Adrenal gland (tissue), 12 donors: Measurements from ENCODE around the gene GTF2IRD1. TPM values are rescaled to one million over a fixed set of nuclear protein-coding genes. Genes with fewer than 3 reads are reported as not detected.

Source experiments
- DNase-seq, 7 donors: peaks; one replicate each; pipeline ENCODE4 v3.0.0-alpha.2; 2019 to 2020
- H3K27ac ChIP-seq, 5 donors: fragments of 200-600 bp; sonication (generic) in 4 of 5; 1 replicate in 3 of 5; 2 replicates in 2 of 5; pipeline versions ENCODE4 v1.5.1 to v1.8.0; 2016 to 2020; ENCODE audit warnings: mild to moderate bottlenecking in 1 of 5
- H3K27me3 ChIP-seq: fragments of 200-600 bp; 2 replicates; pipeline ENCODE4 v1.8.0; 2021
- H3K36me3 ChIP-seq, 2 donors: fragments of 200-600 bp; replicated peaks in 1 of 2; 1 replicate in 1 of 2; 2 replicates in 1 of 2; pipeline versions ENCODE4 v1.5.1 to v1.8.0; 2018 to 2022
- H3K4me1 ChIP-seq, 2 donors: fragments of 200-600 bp; replicated peaks in 1 of 2; 1 replicate in 1 of 2; 2 replicates in 1 of 2; pipeline versions ENCODE4 v1.5.1 to v1.8.0; 2018 to 2021
- H3K4me3 ChIP-seq, 4 donors: fragments of 200-600 bp; sonication (generic) in 3 of 4; one replicate each; pipeline ENCODE4 v1.5.1; 2016 to 2018
- H3K9me3 ChIP-seq, 3 donors: fragments of 200-600 bp; sonication (generic) in 1 of 3; replicated peaks in 1 of 3; 1 replicate in 2 of 3; 2 replicates in 1 of 3; pipeline versions ENCODE4 v1.5.1 to v1.8.0; 2016 to 2021
- POLR2A ChIP-seq, 2 donors: fragments of 450-650 bp; IDR thresholded peaks; one replicate each; pipeline ENCODE4 v1.6.1; 2017; ENCODE audit warnings: antibody characterized with exemption in 2 of 2, mild to moderate bottlenecking in 2 of 2, moderate library complexity in 1 of 2
- WGBS, 4 donors: extraction: QIAGEN DNeasy Blood & Tissue Kit in 2 of 4; methylation state at CpG; one replicate each; pipeline versions ENCODE4 v1.1.5 to v1.1.7; 2013 to 2017; 5-methylcytosine and 5-hydroxymethylcytosine counted together
- intact Hi-C, 2 donors: fragments of 100-400 bp; cut with DNase I; formaldehyde crosslinking; loops; one replicate each; pipeline versions ENCODE4 v1.14.1 to v1.15.0; 2022 to 2023
- polyA plus RNA-seq, 3 donors: library from polyadenylated mRNA; stranded (reverse); fragments of 200-250 nt in 2 of 3; fragments of 350-450 nt in 1 of 3; fragmentation: Illumina TruSeq in 1 of 3; extraction: RNeasy Lipid Tissue Mini Kit (QIAGEN cat#74804) in 1 of 3; gene quantifications; one replicate each; pipeline ENCODE4 v1.2.3, GENCODE V29; 2013 to 2014
- total RNA-seq, 9 donors: library from RNA; depleted of rRNA in 4 of 9; stranded (reverse); fragments of >200 nt in 4 of 9; fragments of 120-200 nt in 1 of 9; fragmentation: NEBNext Ultra II Directional in 1 of 9; extraction: Animal tissue kit (Norgen Biotek cat#: 25700) in 1 of 9; gene quantifications; one replicate each; pipeline versions ENCODE4 v1.1.0 to v1.2.4, GENCODE V29; 2013 to 2023
- TF ChIP-seq, protein P1 (sequence below), 6 experiments: fragments of 450-650 bp in 4 of 6; fragments of 200-600 bp in 2 of 6; sonication (generic) in 1 of 6; IDR thresholded peaks; 1 replicate in 5 of 6; 2 replicates in 1 of 6; pipeline versions ENCODE4 v1.5.1 to v1.8.0; 2016 to 2021; ENCODE audit warnings: antibody characterized with exemption in 6 of 6, mild to moderate bottlenecking in 2 of 6, moderate library complexity in 1 of 6
- donor health status: healthy with polysubstance abuse.
- donor health status: Bipolar disorder and iron deficiency.
- donor health status: DM: yes; HTN: yes; CAD: no.
- donor health status: DM: no; HTN: no; CAD: no.
- donor health status: DM: no; HTN: no; CAD: no.
- donor health status: DM: yes; HTN: yes; CAD: no.

The GTF2IRD1 gene
- total and polyA plus RNA-seq, 12 donors = 7.4 to 41.3 (median 25.2) TPM

DNA sequence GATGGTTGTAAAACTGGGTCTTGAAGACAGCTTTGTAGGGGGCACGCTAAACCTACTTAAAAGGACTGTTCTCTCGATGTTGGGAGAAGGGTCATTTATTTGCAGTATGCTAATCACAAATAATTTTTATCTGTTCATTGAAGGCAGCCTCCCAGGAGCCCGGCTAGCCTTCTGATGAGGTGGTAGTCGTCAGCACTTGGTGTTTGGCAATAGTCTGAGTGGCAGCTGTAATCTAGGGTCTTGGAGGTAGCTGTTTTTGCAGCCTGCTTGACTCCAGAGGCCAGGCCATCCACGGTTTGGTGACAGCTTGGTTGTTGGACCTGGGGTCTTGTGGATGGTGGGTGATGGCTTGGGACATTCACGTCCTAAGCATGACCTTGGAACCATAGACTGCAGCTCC lies 2.2 kb downstream of the GTF2IRD1 start:
- Histone ChIP-seq H3K4me3 (no peak overlapping the region), H3K27me3 (no peaks in the 10 kb centered on the region), H3K36me3 (no peaks in the 10 kb centered on the region), H3K4me1 (peaks cover 21 to 22% of the 10 kb centered on the region in 2 donors), H3K9me3 (no peaks in the 10 kb centered on the region), H3K27ac (peak overlapping the region; percentile 71 to 96 (median 92))
- TF ChIP-seq POLR2A (IDR thresholded peaks at IDR 0.05) = peak in 1 of 2 donors; percentile 26
- TF ChIP-seq, protein P1, sequence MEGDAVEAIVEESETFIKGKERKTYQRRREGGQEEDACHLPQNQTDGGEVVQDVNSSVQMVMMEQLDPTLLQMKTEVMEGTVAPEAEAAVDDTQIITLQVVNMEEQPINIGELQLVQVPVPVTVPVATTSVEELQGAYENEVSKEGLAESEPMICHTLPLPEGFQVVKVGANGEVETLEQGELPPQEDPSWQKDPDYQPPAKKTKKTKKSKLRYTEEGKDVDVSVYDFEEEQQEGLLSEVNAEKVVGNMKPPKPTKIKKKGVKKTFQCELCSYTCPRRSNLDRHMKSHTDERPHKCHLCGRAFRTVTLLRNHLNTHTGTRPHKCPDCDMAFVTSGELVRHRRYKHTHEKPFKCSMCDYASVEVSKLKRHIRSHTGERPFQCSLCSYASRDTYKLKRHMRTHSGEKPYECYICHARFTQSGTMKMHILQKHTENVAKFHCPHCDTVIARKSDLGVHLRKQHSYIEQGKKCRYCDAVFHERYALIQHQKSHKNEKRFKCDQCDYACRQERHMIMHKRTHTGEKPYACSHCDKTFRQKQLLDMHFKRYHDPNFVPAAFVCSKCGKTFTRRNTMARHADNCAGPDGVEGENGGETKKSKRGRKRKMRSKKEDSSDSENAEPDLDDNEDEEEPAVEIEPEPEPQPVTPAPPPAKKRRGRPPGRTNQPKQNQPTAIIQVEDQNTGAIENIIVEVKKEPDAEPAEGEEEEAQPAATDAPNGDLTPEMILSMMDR (IDR thresholded peaks at IDR 0.05) = no peak
- 45 to 67% (median 57%) methylated on average over 5 to 6 of the region's 6 CpGs for WGBS, 4 donors
- DNase-seq = peak in 6 of 7 donors; percentile 62 to 85 (median 70)
- intact Hi-C loops = no loop called here

DNA sequence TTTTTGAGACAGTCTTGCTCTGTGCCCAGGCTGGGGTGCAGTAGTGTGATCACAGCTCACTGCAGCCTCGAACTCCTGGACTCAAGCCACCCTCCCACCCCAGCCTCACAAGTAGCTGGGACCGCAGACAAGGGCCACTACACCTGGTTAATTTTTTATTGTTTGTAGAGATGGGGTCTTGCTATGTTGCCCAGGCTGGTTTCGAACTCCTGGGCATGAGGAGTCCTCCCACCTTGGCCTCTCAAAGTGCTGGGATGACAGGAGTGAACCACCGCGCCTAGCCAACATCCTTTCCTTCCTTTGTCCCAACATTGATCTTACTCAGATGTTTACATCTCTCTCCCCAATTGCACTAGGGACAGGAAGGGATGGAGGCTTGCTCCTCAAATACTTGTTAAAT lies 3.3 kb downstream of the GTF2IRD1 start:
- no peaks in the 10 kb centered on the region for H3K36me3 ChIP-seq
- no peak for TF ChIP-seq POLR2A (IDR thresholded peaks at IDR 0.05)
- TF ChIP-seq, protein P1 (IDR thresholded peaks at IDR 0.05) = no peak
- H3K4me1 ChIP-seq = peaks cover 21 to 22% of the 10 kb centered on the region in 2 donors
- no peak overlapping the region for H3K4me3 ChIP-seq
- intact Hi-C loops = no loop called here
- H3K27me3 ChIP-seq = no peaks in the 10 kb centered on the region
- H3K9me3 ChIP-seq = no peaks in the 10 kb centered on the region
- DNase-seq = no peak
- no peak overlapping the region for H3K27ac ChIP-seq
- 86 to 91% (median 90%) methylated on average over 5 of the region's 5 CpGs for WGBS, 4 donors

DNA sequence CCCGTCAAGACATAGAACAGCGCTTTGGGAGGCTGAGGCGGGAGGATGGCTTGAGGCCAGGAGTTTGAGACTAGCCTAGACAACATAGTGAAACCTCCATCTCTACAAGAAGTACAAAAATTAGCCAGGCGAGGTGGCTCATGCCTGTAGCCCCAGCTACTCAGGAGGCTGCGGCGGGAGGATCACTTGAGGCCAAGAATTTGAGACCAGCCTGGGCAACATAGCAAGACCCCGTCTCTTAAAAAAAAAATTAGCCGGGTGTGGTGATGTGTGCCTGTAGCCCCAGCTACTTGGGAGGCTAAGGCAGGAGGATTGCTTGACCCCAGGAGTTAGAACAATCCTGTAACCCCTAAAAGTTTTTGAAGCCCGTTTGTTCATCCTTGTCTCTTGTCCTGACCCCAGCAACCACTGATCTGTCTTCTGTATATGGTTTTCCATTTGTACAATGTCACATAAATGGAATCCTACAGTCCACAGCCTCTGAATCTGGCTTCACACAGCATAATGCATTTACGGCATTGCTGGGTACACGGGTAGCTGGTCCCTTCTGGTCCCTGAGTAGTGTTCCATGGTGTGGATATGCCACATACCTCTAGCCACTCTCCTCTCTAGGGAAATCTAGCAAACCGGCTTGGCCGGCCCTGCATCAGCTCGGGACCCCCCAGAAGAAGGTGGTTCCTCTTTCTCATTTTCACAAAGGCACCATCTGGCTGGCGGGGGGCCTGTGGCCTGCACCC lies 8.4 kb downstream of the GTF2IRD1 start:
- intact Hi-C loops = no loop called here
- H3K4me3 ChIP-seq = no peak overlapping the region
- H3K27me3 ChIP-seq = no peaks in the 10 kb centered on the region
- 89 to 97% (median 91%) methylated on average over 15 of the region's 15 CpGs for WGBS, 4 donors
- H3K9me3 ChIP-seq = no peaks in the 10 kb centered on the region
- no peaks in the 10 kb centered on the region for H3K36me3 ChIP-seq
- peaks cover 6 to 8% of the 10 kb centered on the region in 2 donors for H3K4me1 ChIP-seq
- H3K27ac ChIP-seq = peak overlapping the region in 1 of 5 donors; percentile 44
- TF ChIP-seq, protein P1 (IDR thresholded peaks at IDR 0.05) = no peak
- TF ChIP-seq POLR2A (IDR thresholded peaks at IDR 0.05) = no peak
- no peak for DNase-seq

DNA sequence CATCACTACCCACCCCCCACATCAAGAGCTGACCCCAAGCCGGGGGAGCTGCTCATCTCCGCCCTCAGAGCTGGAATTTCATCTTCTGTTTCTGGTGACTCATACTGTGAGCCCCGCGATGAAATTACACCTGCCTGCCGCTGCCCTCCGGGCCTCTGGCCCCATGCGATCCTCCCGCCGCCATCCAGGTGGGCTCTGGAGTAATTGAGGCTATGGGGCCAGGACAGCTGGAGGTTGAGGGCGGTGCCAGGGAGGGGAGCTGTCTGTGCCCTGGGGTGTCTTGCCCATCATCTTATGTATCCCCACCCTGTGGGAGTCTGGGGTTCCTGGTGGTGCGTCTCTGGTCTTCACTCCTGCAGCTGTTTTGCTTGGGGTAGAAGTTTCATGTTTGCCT lies 9.0 kb downstream of the GTF2IRD1 start:
- Histone ChIP-seq H3K4me1 (peaks cover 6 to 8% of the 10 kb centered on the region in 2 donors), H3K27me3 (no peaks in the 10 kb centered on the region), H3K4me3 (no peak overlapping the region), H3K9me3 (no peaks in the 10 kb centered on the region), H3K27ac (peak overlapping the region in 1 of 5 donors; percentile 44), H3K36me3 (no peaks in the 10 kb centered on the region)
- TF ChIP-seq, protein P1 (IDR thresholded peaks at IDR 0.05) = no peak
- TF ChIP-seq POLR2A (IDR thresholded peaks at IDR 0.05) = no peak
- DNase-seq = no peak
- intact Hi-C loops = no loop called here
- WGBS, 4 donors = 75 to 88% (median 84%) methylated on average over 5 to 11 of the region's 11 CpGs
